Posterior vena cava (tissue), 2 donors: ENCODE measurements around the gene MRGPRD. TPM values are rescaled to one million over a fixed set of nuclear protein-coding genes. Genes with fewer than 3 reads are reported as not detected.

Experiments used
- DNase-seq: peaks from one replicate; pipeline ENCODE4 v3.0.0-alpha.2; 2020; ENCODE audit warnings: low spot score
- intact Hi-C, 2 donors: fragments of 100-400 bp; cut with DNase I; formaldehyde crosslinking; loops; one replicate each; pipeline versions ENCODE4 v1.14.1 to v1.14.2; 2022 to 2023
- total RNA-seq, 2 donors: library from RNA; stranded (reverse); fragmentation: NEBNext Ultra II Directional; extraction: Animal tissue kit (Norgen Biotek cat#: 25700); gene quantifications; one replicate each; pipeline ENCODE4 v1.2.1, GENCODE V29; 2021
- donor health status: DM: yes; HTN: yes; CAD: no.
- donor health status: DM: yes; HTN: yes; CAD: no.

Gene MRGPRD
- total RNA-seq, 2 donors from 2014 or later, result not detected

DNA sequence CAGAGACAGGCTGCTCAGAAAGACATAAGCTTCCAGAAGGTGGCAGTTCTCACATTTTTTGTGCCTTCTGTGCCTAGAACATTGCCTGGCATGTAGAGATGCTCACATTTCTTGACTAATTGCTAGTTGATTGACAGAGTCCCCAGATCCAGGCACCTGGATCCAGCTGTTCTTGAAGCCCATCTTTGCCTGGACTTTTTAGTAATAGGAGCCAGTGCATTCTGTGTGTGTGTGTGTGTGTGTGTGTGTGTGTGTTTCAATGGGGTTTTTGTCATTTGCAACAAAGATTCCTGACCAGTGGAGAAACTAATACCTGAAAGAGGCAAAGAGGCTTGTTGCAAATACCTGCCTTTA is 17.2 kb upstream of the MRGPRD start:
- no peak for DNase-seq
- intact Hi-C loops, result loop anchor here in 1 of 2 donors (5.0 kb wide), 1 partner anchor 41 kb away; no protein-coding TSS in a partner anchor

DNA sequence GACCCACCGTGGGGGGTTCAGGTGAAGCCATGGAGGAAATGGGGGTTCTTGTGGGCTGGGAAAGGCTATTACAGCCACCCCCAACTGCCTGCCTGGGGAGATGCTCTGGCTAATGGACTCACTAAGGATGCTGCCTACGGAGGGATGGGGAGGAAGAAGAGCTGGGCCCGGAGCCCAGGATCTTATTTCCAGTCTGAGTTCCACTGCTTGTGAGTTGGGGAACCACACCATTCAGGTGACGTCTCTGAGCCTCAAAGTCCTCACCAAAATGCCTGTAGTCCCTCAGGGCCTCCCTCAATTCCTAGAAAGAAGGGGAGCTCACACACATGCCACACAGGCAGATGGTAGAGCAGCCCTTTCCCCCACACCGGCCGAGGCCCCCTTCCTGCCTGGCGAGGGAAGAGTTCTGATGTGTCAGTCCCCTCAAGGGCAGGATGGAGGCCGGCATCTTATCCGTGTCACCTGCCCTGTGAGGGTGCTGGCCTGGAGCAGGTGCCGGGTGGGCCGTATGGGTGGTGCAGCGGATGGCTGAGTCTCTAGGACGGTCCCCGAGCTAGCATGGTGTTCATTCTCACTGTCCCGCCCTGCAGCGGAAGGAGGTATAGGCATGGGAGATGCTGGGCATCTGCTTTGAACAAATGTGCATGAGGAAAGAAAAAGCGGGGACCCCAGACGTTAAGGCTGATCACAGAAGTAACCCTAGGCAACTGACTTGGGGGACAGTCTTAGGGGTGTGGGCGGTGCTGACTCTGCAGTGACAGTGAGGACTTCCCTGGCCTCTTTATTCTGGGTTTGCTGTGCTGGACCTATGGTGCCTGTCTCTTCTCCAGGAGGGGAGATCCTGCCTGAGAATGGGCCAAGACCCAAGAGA is 16.6 kb upstream of the MRGPRD start:
- intact Hi-C loops, result loop anchor here in 1 of 2 donors (5.0 kb wide), 1 partner anchor 40 kb away; no protein-coding TSS in a partner anchor
- DNase-seq, result peak; percentile 60

DNA sequence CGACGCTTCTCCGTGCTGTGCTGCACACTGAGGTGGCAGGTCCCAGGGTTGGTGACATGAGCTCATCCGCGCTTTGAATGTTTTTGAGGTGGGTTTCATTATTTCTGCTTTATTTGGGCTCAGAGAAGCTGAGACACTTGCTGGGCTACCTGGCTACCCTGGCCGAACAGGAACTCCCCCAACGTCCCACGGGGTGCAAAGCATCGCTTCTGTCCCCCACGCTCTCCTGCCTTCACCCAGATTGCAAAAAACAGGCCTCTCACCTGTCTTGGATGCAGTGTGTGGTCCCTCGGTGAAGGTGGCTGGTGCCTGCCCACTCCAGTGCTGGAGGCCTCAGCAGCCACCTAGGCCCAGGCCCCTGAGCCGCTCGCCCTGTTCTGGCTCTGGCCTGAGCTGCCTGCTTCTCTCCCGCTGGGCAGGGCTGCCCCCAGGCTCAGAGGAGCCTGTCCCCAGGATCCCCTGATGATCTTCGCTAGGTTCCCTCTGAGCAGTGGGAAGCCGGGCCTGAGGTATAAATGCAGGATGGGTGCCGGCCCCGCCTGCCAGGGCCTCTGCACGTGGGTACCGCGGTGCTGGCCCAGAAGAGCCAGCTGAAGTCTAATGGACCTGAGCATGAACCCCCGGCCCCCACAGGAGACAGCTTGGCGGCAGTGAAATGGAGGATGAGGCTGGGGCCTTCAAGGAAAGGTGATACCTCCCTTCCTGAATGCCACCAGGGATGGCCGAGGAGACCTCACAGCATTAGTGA is 15.8 kb upstream of the MRGPRD start:
- peak; percentile 37 for DNase-seq

DNA sequence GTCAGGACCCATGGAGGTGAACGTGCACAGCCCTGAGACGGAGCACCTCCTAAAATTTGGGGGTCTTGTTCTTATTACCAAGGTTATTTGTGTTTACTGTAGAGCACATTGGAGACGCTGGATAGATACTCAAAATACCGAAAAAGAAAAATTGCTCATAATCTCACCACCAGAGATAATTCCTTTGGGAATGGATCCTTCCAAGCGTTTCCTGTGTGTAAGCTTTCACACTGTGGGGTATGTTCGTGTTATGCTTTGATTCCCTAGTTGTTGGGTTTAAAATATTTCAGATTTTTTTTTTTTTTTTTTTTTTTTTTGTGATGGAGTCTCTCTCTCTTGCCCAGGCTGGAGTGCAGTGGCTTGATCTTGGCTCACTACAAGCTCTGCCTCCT is 14.1 kb upstream of the MRGPRD start:
- no peak for DNase-seq
- intact Hi-C loops, result loop anchor here in 1 of 2 donors (5.0 kb wide), 1 partner anchor 38 kb away; no protein-coding TSS in a partner anchor

More for the DNA sequence above, 15.8 kb upstream of the MRGPRD start:
- intact Hi-C loops, result loop anchor here in 1 of 2 donors (5.0 kb wide), 1 partner anchor 39 kb away; no protein-coding TSS in a partner anchor

DNA sequence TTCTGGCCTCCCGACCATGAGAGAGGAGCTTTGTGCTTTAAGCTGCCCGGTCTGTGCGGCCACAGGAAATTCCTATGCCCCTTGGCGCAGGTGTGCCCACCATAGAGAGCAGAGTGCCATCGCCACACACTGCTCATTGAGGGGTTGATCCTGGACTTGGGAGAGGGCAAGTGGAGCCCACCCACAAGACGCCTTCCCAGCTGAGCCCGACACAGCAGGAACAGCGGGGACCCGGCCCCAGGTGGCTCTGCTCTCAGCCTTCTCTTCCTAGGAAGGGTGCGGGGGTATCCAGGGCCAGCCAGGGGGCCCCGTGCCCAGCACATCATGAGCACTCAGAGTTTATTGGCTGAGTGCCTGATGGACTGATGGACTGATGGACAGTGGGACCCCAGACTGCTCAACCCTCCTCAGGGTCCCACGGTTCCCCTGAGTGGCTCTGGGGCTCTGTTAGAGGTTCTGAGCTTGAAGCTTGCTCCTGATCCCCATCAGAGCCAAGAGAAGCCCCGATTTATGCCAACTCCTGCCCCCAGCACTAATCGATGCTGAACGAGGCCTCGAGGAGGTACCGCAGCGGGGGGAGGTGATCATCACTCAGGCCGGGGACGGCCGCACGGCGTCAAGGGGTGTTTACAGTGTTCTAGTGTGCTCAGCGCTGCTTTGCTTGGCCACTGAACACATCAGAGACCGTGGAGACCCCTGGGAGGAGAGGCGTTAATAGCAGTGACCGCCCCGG is 13.5 kb upstream of the MRGPRD start:
- intact Hi-C loops, result no loop called here
- no peak for DNase-seq

DNA sequence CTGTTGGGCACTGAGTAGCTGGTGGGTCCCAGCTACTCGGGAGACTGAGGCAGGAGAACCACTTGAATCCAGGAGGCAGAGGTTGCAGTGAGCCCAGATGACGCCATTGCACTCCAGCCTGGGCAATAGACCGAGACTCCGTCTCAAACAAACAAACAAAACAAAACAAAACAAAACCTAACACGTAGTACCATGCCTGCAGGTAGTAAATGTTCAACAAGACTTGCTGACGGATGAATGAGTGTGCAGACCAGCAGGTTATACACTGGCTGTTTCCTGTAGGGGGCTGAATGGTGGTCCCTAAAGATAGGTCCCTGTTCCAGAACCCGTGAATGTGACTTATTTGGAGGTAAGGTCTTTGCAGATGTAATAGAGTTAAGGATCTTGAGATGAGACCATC is 12.8 kb upstream of the MRGPRD start:
- no peak for DNase-seq

DNA sequence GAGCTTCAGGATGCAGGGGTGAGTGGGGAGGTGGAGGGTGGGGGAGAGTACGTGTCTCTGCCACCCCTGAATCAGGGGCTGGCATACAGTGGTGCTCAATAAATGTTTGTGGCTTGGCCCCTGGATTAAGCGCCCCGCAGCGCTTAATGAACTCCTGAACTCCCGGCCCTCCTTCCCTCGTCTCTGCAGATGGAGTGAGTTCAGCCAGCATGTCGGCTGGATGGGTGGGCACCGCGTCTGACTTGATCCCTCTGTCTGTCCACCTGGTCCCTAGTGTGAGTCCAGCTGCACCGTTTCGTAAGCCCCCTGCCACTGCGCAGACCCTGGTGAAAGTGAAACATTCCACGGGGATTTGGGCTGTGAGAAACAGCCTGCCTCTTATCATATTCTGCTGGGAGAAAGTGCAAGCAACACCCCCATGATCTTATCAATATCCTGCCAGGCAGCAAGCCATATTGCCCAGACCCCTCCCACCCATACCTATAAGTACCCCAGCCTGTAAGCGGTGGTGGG is 12.0 kb upstream of the MRGPRD start:
- intact Hi-C loops, result no loop called here
- peak; percentile 57 for DNase-seq

More for the DNA sequence above, 12.8 kb upstream of the MRGPRD start:
- intact Hi-C loops, result no loop called here

DNA sequence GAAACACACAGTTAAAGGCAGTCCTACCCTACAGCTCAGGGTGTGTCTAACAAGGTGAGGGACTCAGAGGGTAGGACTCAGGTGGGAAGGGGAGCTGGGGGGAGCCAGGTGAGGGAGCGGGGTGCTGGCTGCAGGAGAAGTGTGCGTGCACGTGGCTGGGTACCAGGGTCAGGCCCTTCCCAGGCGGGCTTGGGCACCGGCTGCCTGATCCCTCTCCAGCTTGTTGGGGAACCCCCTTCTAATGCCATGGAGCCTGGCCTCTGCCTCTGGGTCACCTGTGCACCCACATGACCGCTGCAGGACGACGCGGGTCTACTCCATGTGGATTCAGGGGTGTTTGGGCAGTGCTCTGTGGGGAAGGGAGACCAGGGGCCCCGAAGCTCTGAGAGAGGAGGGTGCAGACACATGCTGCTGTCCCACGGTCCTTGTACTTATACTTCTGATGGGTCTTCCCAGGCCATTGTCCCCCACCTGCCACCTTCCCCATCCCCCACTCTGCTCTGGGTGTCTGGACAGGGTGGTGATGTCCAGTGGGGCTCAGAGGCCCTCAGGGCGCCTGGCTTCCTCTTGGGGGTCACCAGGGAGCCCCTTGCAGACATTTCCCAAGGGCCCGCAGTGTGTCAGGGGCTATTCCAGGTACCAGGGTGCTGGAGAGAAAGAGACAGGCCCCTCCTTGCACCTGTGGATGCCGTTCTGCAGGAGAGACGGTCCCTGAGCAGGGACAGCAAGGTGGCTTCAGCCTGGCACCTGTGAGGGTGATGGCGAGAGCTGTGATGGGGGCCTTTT is 10.4 kb upstream of the MRGPRD start:
- intact Hi-C loops, result no loop called here
- DNase-seq, result peak; percentile 51

DNA sequence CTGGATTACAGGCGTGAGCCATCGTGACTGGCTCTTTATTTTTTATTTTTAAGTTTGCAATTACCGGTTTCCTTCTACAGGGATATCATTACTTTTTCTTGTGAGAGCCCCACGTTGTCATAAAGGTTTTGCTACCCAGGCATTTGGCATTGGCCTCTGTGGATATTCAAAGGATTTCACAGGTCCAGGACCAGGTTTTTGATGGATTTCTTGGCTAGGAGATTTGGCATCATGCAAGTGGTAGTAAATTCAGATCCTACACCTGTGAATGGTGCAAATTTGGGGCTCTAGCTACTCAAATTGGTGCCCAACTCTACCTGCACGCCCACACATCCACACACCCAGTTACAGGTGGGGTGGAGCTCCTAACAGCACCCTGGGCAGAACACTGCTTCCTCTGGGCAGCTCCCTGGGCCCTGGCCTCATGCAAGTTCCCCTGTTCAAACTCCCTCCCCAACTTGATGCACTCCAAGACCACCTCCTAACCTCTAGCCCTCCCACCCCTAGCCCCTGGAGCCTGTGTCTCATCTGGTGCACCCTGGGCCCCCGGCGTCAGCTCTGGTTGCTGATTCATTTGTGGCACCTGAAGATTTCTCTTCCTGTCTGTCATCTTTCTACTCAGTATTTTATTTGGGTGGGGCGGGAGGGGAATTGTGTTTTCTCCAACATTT is 9.3 kb upstream of the MRGPRD start:
- DNase-seq, result peak; percentile 45
- intact Hi-C loops, result no loop called here

DNA sequence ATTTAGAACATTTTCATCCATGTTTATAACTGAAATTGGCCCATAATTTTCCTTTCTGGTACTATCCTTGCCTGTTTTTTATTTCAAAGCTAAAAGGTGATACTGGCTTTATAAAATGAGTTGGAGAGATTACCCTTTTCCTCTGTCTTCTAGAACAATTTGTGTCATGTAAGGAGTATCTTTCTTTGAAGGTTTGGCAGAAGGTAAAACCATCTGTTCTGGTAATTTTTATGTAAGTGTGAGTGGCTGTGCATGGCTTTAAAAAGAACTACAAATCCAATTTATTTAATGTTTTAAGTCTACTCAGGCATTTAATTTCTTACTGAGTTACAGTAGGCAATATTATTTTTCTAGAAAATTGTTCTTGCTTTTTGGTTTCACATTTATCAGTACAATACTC is 7.7 kb upstream of the MRGPRD start:
- no peak for DNase-seq
- intact Hi-C loops, result no loop called here

DNA sequence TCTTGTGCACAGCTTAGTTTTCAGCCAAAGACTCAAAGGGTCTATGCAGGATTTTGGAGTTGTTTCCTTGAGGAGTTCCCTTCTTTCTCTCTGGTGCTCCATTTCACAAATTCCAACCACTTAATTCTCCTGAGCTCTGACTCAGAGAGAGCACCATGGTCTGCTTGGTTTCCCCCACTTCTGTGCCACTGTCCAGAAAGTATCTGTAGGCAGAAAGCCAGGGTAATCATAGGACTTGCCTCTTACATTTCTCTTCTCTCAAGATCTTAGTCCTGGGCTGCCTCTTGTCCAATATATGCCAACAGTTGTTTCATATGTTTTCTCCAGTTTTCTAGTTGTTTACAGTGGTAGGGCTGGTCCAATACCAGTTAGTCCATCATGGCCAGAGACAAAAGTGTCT is 6.4 kb upstream of the MRGPRD start:
- intact Hi-C loops, result no loop called here
- no peak for DNase-seq

DNA sequence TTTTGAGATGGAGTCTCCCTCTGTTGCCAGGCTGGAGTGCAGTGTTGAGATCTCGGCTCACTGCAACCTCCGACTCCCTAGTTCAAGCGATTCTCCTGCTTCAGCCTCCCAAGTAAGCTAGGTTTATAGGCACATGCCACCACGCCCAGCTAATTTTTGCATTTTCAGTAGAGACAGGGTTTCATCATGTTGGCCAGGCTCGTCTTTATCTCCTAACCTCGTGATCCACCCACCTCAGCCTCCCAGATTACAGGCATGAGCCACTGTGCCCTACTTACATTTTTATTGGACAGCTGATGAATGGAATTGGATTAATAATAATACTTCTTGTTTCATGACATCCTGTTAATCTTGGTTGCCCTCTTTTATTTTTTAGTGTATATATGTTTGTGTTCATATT is 3.0 kb upstream of the MRGPRD start:
- intact Hi-C loops, result no loop called here
- DNase-seq, result peak; percentile 41

DNA sequence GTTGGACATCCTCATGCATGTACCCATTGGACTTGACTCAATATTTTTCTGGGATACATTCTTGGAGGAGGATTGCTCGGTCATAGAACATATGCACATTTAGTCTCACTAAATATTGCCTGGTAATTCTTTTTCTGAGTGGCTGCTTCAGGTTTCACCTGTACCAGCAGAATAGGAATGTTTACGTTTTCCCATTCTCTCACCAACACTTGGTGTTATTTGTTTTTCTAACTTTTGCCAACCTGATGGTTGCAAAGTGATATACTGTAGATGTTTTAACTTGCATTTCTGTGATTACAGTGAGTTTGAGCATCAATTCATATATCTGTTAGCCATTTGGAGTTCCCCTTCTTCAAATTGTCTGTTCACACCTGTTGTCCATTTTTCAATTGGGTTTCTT is 1.3 kb upstream of the MRGPRD start:
- intact Hi-C loops, result no loop called here
- DNase-seq, result no peak

DNA sequence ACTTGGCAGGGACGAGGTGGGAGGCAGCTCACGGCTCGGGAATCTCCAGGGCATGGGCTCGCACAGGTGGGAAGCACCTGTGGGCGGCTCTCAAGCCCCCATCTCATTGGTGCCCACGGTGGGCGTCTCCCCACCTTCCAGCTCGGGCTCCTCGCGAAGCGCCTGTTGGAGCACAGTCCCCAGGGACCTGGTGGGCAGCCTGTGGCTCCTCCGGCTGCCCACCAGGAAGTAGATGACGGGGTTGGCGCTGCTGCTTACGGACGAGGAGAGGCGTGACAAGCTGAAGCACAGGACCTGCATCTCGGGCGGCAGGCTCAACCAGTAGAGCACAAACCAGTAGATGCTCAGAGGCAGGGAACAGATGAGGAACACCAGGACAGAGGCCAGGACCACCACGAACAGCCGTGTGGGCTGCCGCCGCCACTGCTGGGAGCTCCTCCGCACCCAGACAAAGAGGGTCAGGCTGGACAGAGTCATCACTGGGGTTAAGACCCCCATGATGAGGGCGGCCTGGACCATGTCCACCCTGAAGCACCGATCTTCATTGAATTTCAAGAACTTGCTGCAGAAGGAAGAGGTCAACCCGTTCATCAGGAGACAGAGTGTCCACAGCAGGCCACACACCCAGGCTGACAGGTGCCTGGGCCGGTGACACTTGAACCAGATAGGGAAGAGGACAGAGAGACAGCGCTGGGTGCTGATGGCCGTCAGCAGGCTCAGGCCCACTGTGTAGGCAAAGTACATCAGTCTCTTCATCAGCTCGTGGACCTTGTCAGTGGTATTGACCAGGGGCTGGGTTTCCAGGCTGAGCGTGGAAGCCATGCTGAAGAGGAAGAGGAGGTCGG is 633 bp downstream of the MRGPRD start:
- DNase-seq, result peak; percentile 71
- intact Hi-C loops, result no loop called here

DNA sequence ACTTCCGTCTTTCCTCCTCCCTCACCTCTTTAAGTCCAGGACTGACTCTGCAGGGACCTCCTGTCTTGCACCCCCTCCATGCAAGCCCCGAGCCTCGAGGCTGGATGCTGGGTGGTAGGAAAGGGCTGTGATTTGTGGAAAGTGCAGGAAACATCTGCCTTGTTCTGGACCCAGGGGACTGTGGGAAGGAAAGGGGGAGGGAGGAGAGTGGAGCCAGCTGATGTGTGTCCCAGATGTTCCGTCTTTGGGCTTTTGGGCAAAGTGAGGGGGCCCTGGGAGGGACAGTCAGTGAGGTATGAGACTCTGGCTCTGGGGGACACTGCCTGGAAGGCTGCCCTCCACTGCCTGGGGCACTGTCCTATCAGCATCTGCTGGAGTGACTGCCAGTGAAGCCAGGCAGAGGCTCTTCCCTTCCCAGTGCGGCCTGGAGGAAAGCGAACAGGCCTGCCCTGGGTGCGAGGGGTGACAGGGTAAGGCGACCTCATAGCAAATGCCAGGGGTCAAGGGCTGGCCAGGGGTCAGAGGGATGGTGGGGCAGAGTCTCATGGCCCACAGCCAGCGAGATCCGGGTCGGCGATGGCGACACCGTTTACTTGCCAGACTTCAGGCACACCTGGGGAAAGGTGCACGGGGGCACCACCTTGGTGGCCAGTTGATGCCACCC is 1.7 kb downstream of the MRGPRD start:
- peak; percentile 54 for DNase-seq
- intact Hi-C loops, result no loop called here

DNA sequence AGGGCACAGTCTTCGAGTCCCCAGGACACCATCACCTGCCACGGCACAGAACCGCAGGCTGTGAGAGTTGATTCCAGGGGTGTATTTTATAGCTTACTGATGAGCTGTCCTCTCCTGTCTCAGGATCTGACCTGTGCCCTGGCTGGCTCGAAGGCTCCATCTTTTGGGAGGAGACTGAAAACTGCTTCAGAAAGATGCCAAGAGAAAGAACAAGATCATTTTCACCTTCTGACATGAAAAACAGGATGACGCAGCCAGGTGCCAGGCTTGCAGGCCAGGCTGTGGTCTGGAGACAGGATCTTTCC is 2.2 kb downstream of the MRGPRD start:
- DNase-seq, result peak; percentile 32
- intact Hi-C loops, result no loop called here
